Astrocyte (in vitro differentiated cells and primary cell): ENCODE data around the gene ACYP2.

Experiments
- EZH2 ChIP-seq: IDR thresholded peaks from 2 replicates; pipeline ENCODE4 v1.6.1; 2012; ENCODE audit warnings: mild to moderate bottlenecking, low read length, inconsistent platforms; ENCODE audit not compliant: insufficient read depth
- TF ChIP-seq, protein P1 (sequence below): IDR thresholded peaks from 2 replicates; pipeline ENCODE4 v1.5.1; 2011; ENCODE audit warnings: low read depth, mild to moderate bottlenecking, inconsistent platforms, low read length, moderate library complexity; ENCODE audit not compliant: insufficient read depth

DNA sequence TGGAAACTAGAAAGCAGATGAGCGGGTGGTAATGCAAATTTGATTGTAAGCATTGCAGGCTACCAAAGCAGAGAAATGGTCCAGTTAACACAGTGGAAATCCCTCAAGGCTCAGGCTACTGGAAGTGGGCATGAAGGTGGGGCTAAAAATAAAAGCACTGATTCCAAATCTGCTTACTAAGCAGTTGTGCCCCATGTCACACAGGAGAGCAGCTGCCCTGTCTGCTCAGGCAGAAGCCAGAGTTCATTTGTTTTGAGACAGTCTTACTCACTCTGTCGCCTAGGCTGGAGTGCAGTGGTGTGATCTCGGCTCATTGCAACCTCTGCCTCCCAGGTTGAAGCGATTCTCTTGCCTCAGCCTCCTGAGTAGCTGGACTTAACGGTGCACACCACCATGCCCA is 183.1 kb downstream of the ACYP2 start:
- TF ChIP-seq, protein P1, sequence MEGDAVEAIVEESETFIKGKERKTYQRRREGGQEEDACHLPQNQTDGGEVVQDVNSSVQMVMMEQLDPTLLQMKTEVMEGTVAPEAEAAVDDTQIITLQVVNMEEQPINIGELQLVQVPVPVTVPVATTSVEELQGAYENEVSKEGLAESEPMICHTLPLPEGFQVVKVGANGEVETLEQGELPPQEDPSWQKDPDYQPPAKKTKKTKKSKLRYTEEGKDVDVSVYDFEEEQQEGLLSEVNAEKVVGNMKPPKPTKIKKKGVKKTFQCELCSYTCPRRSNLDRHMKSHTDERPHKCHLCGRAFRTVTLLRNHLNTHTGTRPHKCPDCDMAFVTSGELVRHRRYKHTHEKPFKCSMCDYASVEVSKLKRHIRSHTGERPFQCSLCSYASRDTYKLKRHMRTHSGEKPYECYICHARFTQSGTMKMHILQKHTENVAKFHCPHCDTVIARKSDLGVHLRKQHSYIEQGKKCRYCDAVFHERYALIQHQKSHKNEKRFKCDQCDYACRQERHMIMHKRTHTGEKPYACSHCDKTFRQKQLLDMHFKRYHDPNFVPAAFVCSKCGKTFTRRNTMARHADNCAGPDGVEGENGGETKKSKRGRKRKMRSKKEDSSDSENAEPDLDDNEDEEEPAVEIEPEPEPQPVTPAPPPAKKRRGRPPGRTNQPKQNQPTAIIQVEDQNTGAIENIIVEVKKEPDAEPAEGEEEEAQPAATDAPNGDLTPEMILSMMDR: no peak
- no peak for TF ChIP-seq EZH2
